T-helper 1 cell treated with Interleukin-12 subunit alpha and Interleukin-12 subunit beta and Interleukin-4 antibody, amounts not matched to agents 30 μg/mL and 1 μg/mL, for 36 hours (primary cell): ENCODE data around the gene NET1.
"Not testable (repeated sequence)": the region's sequence is repeated elsewhere in the genome, so short reads cannot be mapped to it uniquely, and the experiment has no call there.

ENCODE experiments used
- H3K27ac Mint-ChIP-seq: one replicate; pipeline ENCODE4 v1.8.0; 2021; ENCODE audit warnings: mild to moderate bottlenecking, mixed read lengths
- H3K27me3 Mint-ChIP-seq: one replicate; pipeline ENCODE4 v1.8.0; 2021; ENCODE audit warnings: low read depth, mixed read lengths
- H3K36me3 Mint-ChIP-seq: one replicate; pipeline ENCODE4 v1.8.0; 2021; ENCODE audit warnings: low read depth, mixed read lengths
- H3K4me1 Mint-ChIP-seq: one replicate; pipeline ENCODE4 v1.8.0; 2021; ENCODE audit warnings: low read depth, mixed read lengths
- H3K4me3 Mint-ChIP-seq: one replicate; pipeline ENCODE4 v1.8.0; 2021; ENCODE audit warnings: mild to moderate bottlenecking, moderate library complexity, mixed read lengths
- H3K9me3 Mint-ChIP-seq: one replicate; pipeline ENCODE4 v1.8.0; 2021; ENCODE audit warnings: mixed read lengths

NET1 gene

DNA sequence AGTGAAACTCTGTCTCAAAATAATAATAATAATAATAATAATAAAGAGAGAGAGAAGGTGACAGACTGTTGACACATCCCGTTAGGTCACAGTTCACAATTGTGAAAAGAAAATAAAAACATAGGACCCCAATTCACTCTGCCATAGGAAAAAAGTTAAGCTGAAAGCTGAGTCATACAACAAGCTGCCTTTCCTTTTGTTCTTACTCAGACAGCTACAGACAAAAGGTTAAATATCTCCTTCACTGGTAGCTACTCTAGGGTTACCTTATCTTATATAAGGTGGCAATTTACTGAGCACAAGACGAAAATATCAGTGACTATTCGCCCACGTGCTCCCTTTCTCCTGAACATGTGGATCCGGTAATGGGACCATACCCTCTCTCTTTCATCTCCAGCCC lies 25.2 kb upstream of the NET1 start:
- Mint-ChIP-seq H3K9me3 (peaks cover 36% of the 10 kb centered on the region), H3K27ac (no peak overlapping the region), H3K4me1 (no peaks in the 10 kb centered on the region), H3K27me3 (peaks cover 9% of the 10 kb centered on the region), H3K36me3 (peaks cover 3% of the 10 kb centered on the region), H3K4me3 (no peak overlapping the region)

DNA sequence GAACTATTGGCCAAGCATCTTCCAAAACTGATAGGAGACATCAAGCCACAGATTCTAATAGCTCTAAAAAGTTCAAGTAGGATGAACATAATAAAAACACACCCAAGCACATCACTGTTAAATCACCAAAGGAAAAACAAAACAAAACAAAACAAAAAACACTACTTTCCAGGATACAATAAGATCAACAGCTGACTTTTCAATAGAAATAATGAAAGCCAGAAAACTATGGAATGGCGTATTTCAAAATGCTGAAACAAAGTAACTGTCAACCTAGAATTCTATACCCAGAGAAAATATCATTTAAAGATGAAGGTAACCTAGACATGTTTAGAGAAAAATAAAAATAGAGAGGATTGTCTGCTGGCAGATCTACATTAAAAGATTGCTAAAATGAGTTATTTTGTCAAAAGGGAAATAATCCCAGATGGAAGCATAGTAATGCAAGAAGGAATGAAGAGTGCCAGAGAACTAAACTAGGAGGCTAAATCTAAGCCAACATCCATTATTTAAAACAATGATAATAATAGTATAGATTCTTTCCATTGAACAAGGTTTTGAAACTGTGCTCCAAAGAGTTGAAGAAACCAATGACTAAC lies 21.7 kb upstream of the NET1 start:
- Mint-ChIP-seq H3K36me3 (peaks cover 3% of the 10 kb centered on the region), H3K9me3 (peaks cover 39% of the 10 kb centered on the region), H3K4me1 (no peaks in the 10 kb centered on the region), H3K4me3 (no peak overlapping the region), H3K27ac (no peak overlapping the region), H3K27me3 (peaks cover 9% of the 10 kb centered on the region)

DNA sequence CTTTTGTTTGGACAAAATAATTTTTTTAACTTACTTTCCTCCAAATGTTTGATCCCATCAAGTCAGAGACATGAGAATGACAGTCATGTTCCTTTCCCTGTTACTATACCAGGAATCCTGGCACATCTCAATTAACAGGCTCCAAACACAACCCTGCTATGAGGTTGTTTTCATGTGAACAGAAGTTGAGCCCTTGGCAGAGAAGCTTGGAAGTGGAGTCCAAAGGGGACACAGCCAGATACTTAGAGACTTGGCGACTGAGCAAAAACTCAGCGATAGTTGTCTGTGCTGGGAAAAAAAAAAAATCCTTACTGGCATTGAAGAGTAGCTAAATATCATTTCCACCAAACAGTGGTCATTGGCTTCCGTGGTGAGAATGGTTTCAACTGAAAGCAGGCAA lies 20.6 kb upstream of the NET1 start:
- H3K9me3 Mint-ChIP-seq, result peaks cover 39% of the 10 kb centered on the region
- no peak overlapping the region for H3K4me3 Mint-ChIP-seq
- H3K4me1 Mint-ChIP-seq, result no peaks in the 10 kb centered on the region
- H3K27ac Mint-ChIP-seq, result no peak overlapping the region
- peaks cover 3% of the 10 kb centered on the region for H3K36me3 Mint-ChIP-seq
- peaks cover 9% of the 10 kb centered on the region for H3K27me3 Mint-ChIP-seq

DNA sequence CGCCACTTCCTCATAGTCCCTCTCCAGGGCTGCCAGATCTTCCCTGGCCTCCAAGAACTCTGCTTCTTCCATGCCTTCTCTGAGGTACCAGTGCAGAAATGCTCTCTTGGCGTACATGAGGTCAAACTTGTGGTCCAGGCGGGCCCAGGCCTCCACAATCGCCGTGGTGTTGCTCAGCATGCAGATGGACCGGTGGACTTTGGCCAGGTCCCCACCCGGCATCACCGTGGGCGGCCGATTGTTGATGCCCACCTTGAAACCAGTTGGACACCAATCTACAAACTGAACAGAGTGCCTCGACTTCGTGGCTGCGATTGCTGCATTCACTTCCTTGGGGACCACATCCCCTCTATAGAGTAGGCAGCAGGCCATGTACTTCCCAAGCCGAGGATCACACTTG lies 18.8 kb upstream of the NET1 start:
- Mint-ChIP-seq H3K4me3 (no peak overlapping the region), H3K27me3 (peaks cover 6% of the 10 kb centered on the region), H3K36me3 (peaks cover 2% of the 10 kb centered on the region), H3K27ac (no peak overlapping the region), H3K4me1 (no peaks in the 10 kb centered on the region), H3K9me3 (peaks cover 34% of the 10 kb centered on the region)

DNA sequence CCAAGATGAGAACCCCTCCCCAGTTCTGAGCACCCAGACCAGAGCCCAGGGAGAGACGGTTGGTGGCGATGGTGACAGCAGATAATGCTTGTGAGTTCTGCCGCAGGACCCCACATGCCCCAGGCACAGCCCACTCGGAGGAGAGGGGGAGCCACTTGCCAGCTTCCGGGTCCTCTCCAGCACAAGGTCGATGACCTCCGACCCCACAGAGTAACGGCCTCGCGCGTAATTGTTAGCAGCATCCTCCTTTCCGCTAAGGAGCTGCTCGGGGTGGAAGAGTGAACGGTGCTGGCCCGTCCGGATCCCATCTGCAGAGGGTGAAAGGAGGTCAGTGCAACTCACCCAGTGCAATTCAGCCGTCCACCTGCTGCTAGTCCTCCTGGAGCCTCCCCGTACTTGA lies 17.2 kb upstream of the NET1 start:
- Mint-ChIP-seq H3K27ac (no peak overlapping the region), H3K4me3 (no peak overlapping the region), H3K9me3 (peaks cover 23% of the 10 kb centered on the region), H3K27me3 (peaks cover 10% of the 10 kb centered on the region), H3K36me3 (no peaks in the 10 kb centered on the region), H3K4me1 (no peaks in the 10 kb centered on the region)

DNA sequence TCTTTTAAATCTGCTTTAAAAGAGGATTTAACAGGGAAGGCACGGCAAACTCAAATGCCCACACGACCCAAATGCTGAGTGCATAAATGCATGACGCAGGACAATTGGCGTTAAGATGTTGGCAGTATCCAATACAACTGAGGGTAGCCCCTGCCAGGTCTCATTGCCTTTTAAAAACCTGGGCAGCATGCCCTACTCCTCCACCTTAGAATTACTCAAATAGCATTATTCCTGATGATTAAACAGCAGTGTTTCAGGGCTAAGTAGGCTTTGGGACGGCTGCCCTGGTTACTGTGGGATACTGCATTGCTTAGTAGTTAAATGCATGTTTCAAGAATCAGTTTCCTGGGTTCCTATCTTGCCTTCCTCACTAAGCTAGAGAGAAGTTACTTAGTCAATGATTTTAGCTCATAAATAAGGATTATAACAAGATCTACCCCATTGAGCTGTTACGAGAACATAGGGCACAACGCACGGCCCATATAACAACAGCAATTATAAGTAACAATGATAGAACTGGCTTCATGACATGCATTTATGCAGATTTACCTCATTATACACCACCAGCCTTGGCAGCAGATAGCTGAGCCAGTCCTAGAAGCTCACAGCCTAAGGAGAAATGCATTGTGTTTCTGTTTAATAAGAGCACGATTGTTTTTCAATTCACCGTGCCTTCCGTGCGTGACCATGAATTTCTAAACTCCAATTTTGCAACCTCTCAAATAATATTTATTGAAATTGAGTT lies 15.6 kb upstream of the NET1 start:
- Mint-ChIP-seq H3K27me3 (peaks cover 14% of the 10 kb centered on the region), H3K36me3 (no peaks in the 10 kb centered on the region), H3K4me3 (no peak overlapping the region)

DNA sequence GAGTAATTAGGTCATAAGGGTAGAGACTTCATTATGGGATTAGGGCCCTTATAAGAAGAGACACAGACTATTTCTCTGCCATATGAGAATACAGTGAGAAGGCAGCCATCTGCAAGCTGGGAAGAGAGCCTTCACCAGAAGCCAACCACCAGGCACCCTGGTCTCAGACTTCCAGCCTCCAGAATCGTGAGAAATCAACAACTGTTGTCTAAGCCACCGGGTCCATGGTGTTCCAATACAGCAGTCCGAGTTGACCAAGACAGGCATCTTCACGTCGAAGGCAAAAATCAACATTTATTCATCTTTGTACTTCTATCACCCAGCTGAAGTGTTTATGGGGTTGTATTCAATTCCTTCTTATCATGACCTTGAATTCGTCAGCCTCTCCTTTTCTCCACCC lies 13.0 kb upstream of the NET1 start:
- no peak overlapping the region for H3K27ac Mint-ChIP-seq
- no peaks in the 10 kb centered on the region for H3K4me1 Mint-ChIP-seq
- peaks cover 25% of the 10 kb centered on the region for H3K27me3 Mint-ChIP-seq
- H3K36me3 Mint-ChIP-seq, result no peaks in the 10 kb centered on the region
- H3K4me3 Mint-ChIP-seq, result no peak overlapping the region
- H3K9me3 Mint-ChIP-seq, result no peaks in the 10 kb centered on the region

More for the DNA sequence above, 15.6 kb upstream of the NET1 start:
- Mint-ChIP-seq H3K9me3 (peaks cover 8% of the 10 kb centered on the region), H3K27ac (no peak overlapping the region), H3K4me1 (no peaks in the 10 kb centered on the region)

DNA sequence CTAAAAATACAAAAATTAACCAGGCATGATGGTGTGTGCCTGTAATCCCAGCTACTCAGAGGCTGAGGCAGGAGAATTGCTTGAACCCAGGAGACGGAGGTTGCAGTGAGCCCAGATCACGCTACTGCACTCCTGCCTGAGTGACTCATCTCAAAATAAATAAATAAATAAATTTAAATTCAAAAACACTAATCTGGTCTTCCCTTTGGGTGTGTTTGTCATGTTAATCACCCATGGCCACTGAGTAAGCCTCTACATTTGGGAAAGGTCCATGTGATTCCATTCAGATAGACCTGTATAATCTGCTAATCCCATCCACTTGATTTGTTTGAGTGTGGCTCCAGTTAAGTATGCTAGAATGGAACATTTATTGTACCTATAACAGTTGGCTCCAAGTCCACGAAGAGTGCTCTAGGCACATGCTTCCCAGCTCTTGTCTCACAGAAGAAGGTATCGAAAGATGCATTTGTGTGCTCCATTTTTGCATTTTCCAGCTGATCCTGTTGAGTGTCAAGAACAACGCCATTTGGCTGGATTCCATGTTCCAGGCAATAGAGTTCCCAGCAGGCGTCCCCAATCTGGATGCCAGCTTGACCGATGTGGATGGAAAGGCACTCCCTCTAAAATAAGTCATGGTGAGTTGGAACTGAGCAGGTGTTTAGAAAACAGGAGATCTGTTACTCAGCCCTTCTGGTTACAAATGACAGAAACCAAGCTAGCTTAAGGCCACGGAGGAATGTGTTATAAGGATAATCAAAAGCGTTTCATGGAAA lies 11.7 kb upstream of the NET1 start:
- Mint-ChIP-seq H3K4me1 (no peaks in the 10 kb centered on the region), H3K4me3 (no peak overlapping the region), H3K9me3 (no peaks in the 10 kb centered on the region), H3K27me3 (peaks cover 28% of the 10 kb centered on the region), H3K27ac (no peak overlapping the region), H3K36me3 (no peaks in the 10 kb centered on the region)

DNA sequence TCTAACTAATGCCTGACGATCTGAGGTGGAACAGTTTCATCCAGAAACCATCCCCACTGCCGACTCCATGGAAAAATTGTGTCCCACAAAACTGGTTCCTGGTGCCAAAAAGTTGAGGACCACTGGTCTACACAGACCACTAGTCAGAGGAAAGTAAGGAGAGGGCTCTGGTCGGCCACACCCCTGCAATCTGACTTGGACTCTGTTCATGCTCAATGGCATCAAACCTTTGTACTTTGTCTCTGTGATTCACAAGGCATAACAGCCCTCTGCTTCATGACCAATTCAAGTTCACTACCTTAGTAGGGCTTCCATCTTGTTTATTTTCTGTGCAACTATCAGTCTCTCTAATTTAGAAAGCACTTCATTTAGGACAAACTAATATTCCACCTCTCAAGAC lies 9.6 kb upstream of the NET1 start:
- H3K27me3 Mint-ChIP-seq, result peaks cover 38% of the 10 kb centered on the region
- H3K9me3 Mint-ChIP-seq, result peaks cover 5% of the 10 kb centered on the region
- H3K36me3 Mint-ChIP-seq, result no peaks in the 10 kb centered on the region
- H3K27ac Mint-ChIP-seq, result no peak overlapping the region
- no peak overlapping the region for H3K4me3 Mint-ChIP-seq
- no peaks in the 10 kb centered on the region for H3K4me1 Mint-ChIP-seq

DNA sequence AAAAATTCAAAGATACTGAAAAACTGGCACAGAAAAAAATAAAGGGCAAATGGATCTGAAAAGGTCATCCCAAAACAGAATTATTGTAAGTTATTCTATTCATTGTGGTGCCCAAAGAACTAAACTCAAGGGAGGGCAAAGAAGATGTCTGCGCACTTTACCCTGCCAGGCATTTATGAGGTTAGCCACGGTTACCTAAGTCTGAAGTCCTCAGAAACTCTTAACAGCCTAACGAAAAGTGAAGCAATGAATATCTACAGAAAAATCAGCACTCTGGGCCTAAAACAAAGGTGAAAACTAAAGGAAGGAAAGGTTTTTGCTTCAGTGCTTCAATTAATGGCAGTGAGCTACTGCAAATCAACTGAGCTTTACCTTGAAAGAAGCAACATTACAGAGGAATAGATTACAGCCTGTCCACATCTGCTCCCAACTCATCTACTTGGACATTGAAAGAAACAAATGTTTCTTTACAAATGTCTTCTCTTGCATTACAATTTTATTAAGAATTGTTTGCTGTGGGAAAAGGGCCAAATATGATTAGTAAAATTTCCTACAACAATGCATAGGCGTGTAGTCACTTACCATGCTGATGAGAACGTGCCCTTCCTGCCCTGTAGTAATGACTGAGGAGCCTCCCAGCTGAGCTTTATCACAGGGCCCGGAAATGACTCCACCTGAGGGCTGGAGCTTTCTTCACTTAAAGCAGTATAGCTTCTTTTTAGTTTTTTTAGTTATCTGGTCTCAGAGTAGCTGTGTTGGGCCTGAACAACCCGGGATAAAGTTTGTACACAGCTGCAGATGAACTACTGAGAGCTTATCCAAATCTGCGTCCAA lies 7.9 kb upstream of the NET1 start, which contains the start of gene TUBAL3:
TSS of gene TUBAL3 (minus strand) at position 621 of the 834 bp plus-strand sequence. CDS start at position 585, 36 bp downstream.
- Mint-ChIP-seq H3K36me3 (no peaks in the 10 kb centered on the region), H3K4me3 (no peak within 1 kb of the TSS), H3K27ac (no peak within 1 kb of the TSS)

DNA sequence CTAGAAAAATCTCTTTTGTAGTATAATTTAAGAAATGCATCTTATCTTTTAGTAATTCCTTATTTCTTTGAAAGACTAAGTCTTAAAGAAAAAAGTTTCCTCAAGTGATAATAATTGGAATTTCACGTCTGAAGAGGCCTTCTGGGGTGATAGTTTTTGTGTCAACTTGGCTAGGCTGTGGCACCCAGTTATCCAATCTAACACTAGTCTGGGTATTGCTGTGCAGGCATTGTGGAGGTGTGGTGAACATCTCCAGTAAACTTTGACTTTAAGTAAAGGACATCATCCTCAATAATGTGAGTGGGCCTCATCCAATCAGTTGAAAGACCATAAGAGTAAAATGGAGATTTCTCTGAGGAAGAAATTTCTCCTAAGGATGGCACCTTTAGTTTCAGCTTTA lies 5.4 kb upstream of the NET1 start:
- peaks cover under 1% of the 10 kb centered on the region for H3K4me1 Mint-ChIP-seq
- no peaks in the 10 kb centered on the region for H3K36me3 Mint-ChIP-seq
- H3K4me3 Mint-ChIP-seq, result no peak overlapping the region
- peaks cover 47% of the 10 kb centered on the region for H3K27me3 Mint-ChIP-seq
- H3K27ac Mint-ChIP-seq, result no peak overlapping the region
- peaks cover 5% of the 10 kb centered on the region for H3K9me3 Mint-ChIP-seq

More for the DNA sequence above, 7.9 kb upstream of the NET1 start, which contains the start of gene TUBAL3:
- peaks cover 5% of the 10 kb centered on the region for H3K9me3 Mint-ChIP-seq
- no peaks in the 10 kb centered on the region for H3K4me1 Mint-ChIP-seq
- peaks cover 43% of the 10 kb centered on the region for H3K27me3 Mint-ChIP-seq

DNA sequence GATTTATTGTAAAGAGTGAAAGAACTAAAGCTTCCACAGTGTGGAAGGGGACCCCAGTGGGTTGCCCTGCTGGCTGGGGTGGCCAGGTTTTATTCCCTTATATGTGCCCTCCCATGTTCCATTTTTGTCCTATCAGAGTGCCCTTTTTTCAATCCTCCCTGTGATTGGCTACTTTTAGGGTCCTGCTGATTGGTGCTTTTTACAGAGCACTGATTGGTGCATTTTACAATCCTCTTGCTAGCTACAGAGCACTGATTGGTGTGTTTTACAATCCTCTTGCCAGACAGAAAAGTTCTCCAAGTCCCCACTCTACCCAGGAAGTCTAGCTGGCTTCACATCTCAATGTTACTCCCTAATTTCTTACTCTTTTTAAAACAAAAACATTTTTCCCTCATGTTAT lies 1.6 kb upstream of the NET1 start:
- not testable (repeated sequence) for H3K36me3 Mint-ChIP-seq, H3K4me3 Mint-ChIP-seq, H3K4me1 Mint-ChIP-seq, H3K27ac Mint-ChIP-seq, H3K9me3 Mint-ChIP-seq
- peaks cover 34% of the 10 kb centered on the region for H3K27me3 Mint-ChIP-seq

DNA sequence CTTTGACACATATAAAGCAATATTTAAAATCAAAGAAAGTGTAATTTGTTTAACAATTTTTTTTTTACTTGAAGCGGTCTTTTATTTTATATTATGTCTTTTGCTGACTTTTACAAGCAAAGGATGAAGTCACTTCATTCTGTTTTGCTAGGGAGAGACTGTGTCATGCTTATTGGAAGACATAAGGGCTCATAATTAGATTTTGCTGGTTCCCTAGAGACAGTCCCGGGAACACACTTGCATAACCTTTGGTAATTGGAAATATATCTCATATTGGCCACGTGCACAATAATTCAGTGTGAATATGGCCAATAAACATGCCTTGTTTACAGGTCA lies 448 bp upstream of the NET1 start:
- H3K4me3 Mint-ChIP-seq, result no peak overlapping the region
- peak overlapping the region; percentile 36 for H3K27ac Mint-ChIP-seq
- H3K4me1 Mint-ChIP-seq, result peaks cover 4% of the 10 kb centered on the region
- H3K9me3 Mint-ChIP-seq, result no peaks in the 10 kb centered on the region
- H3K36me3 Mint-ChIP-seq, result no peaks in the 10 kb centered on the region
- peaks cover 26% of the 10 kb centered on the region for H3K27me3 Mint-ChIP-seq
